ENCODE results near the gene OPCML.

OPCML gene

DNA sequence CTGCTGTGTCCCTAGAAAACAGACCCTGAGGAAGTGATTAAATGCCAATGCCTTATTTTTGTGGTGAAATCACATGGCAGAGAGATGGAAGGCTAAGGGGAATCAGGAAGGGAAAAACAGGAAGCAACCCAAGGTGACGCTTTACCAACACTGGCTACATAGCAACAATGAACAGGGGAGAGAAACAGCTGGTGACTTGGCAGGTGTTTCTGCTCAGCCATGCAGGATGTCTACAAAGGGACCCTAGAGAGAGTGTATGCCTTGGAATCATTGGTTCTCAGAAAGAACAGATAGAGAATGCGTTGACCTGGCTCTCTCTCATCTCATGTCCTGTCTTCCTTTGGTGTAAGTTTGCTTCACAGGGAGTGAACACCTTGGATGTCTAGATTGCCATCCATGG, 911.9 kb downstream of the OPCML start:
- Histone ChIP-seq H3K9ac (ENCODE audit: low read depth in 1 of 2, low read length in 2 of 2) (no peak overlapping the region), H3K27me3 (ENCODE audit: control insufficient read depth in 1 of 2, insufficient read depth in 2 of 2, low read length in 2 of 2) (no peaks in the 10 kb centered on the region), H3K4me1 (ENCODE audit: control insufficient read depth in 1 of 2, insufficient read depth in 2 of 2, low read length in 2 of 2) (no peaks in the 10 kb centered on the region), H3K4me3 (ENCODE audit: low read depth in 1 of 2, low read length in 2 of 2) (no peak overlapping the region), H3K9me3 (ENCODE audit: control insufficient read depth in 1 of 2, low read length in 2 of 2) (no peaks in the 10 kb centered on the region), H3K36me3 (ENCODE audit: control insufficient read depth in 1 of 2, insufficient read depth in 2 of 2, low read length in 2 of 2) (no peaks in the 10 kb centered on the region), H3K27ac (ENCODE audit: low read depth, low read length) (no peak overlapping the region)

DNA sequence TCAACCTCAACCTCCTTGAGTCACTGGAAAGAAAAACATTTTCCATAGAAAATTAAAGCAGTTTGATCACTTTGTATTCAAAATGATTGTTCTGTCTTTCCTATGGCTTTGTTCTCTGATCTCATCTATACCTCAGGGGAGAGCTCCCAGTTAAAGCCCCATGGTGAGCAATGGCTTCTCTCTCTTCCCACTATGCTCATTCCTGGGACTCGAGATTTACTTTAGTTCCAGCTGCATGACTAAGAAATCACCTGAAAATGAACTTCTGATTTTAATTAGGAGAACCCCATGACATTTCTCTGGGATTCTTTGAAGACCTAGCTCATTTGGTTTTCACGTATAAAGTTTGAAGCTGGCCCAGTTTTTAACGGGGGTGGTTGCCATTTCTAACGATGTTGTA, 921.5 kb downstream of the OPCML start:
- Histone ChIP-seq H3K9me3 (ENCODE audit: control insufficient read depth in 1 of 2, low read length in 2 of 2) (no peaks in the 10 kb centered on the region), H3K27ac (ENCODE audit: low read depth, low read length) (no peak overlapping the region), H3K4me1 (ENCODE audit: control insufficient read depth in 1 of 2, insufficient read depth in 2 of 2, low read length in 2 of 2) (no peaks in the 10 kb centered on the region), H3K36me3 (ENCODE audit: control insufficient read depth in 1 of 2, insufficient read depth in 2 of 2, low read length in 2 of 2) (no peaks in the 10 kb centered on the region), H3K4me3 (ENCODE audit: low read depth in 1 of 2, low read length in 2 of 2) (no peak overlapping the region), H3K9ac (ENCODE audit: low read depth in 1 of 2, low read length in 2 of 2) (no peak overlapping the region), H3K27me3 (ENCODE audit: control insufficient read depth in 1 of 2, insufficient read depth in 2 of 2, low read length in 2 of 2) (no peaks in the 10 kb centered on the region)

DNA sequence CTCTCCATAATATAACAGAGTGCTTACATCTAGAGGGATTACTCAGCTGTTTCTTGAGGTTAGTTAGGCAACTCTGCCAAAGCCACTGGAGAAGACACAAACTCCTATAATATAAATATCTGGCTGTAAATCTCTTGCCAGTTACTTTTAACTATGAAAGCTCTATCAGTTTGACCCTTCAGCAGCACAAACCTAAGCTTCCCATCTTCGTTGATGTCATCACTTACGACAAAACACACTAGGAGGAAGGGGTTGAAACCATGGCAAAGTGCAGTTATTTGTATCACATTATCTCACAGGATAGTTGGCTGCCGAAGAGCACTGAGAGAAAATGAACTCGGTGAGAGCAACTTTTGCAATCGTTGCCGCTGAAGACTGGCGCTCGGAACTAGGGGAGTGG, 922.1 kb downstream of the OPCML start:
- H3K9ac ChIP-seq (ENCODE audit: low read depth in 1 of 2, low read length in 2 of 2): no peak overlapping the region
- no peaks in the 10 kb centered on the region for H3K4me1 ChIP-seq (ENCODE audit: control insufficient read depth in 1 of 2, insufficient read depth in 2 of 2, low read length in 2 of 2)
- no peak overlapping the region for H3K4me3 ChIP-seq (ENCODE audit: low read depth in 1 of 2, low read length in 2 of 2)
- H3K27me3 ChIP-seq (ENCODE audit: control insufficient read depth in 1 of 2, insufficient read depth in 2 of 2, low read length in 2 of 2): no peaks in the 10 kb centered on the region
- H3K27ac ChIP-seq (ENCODE audit: low read depth, low read length): no peak overlapping the region
- no peaks in the 10 kb centered on the region for H3K36me3 ChIP-seq (ENCODE audit: control insufficient read depth in 1 of 2, insufficient read depth in 2 of 2, low read length in 2 of 2)
- H3K9me3 ChIP-seq (ENCODE audit: control insufficient read depth in 1 of 2, low read length in 2 of 2): no peaks in the 10 kb centered on the region

DNA sequence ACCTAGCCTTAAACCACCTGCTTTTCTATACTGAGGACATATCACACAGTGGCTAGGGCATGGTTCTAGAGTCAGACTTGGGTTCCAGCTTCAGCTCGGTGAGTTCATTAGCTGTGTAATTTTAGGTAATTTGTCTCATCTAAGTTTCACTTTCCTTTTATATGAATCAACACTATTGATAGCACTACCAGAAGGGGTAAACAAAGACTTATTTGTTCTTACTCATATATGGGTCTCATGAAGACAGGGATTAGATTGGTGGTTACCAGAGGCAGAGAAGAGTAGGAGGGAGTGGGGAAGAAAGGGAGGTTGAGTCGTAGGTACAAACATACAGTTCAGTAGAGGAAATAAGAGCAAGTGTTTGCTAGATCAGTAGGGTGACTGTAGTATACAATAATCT, 924.7 kb downstream of the OPCML start:
- Histone ChIP-seq H3K27ac (ENCODE audit: low read depth, low read length) (no peak overlapping the region), H3K4me1 (ENCODE audit: control insufficient read depth in 1 of 2, insufficient read depth in 2 of 2, low read length in 2 of 2) (no peaks in the 10 kb centered on the region), H3K36me3 (ENCODE audit: control insufficient read depth in 1 of 2, insufficient read depth in 2 of 2, low read length in 2 of 2) (no peaks in the 10 kb centered on the region), H3K27me3 (ENCODE audit: control insufficient read depth in 1 of 2, insufficient read depth in 2 of 2, low read length in 2 of 2) (no peaks in the 10 kb centered on the region), H3K9ac (ENCODE audit: low read depth in 1 of 2, low read length in 2 of 2) (no peak overlapping the region), H3K4me3 (ENCODE audit: low read depth in 1 of 2, low read length in 2 of 2) (no peak overlapping the region), H3K9me3 (ENCODE audit: control insufficient read depth in 1 of 2, low read length in 2 of 2) (no peaks in the 10 kb centered on the region)

DNA sequence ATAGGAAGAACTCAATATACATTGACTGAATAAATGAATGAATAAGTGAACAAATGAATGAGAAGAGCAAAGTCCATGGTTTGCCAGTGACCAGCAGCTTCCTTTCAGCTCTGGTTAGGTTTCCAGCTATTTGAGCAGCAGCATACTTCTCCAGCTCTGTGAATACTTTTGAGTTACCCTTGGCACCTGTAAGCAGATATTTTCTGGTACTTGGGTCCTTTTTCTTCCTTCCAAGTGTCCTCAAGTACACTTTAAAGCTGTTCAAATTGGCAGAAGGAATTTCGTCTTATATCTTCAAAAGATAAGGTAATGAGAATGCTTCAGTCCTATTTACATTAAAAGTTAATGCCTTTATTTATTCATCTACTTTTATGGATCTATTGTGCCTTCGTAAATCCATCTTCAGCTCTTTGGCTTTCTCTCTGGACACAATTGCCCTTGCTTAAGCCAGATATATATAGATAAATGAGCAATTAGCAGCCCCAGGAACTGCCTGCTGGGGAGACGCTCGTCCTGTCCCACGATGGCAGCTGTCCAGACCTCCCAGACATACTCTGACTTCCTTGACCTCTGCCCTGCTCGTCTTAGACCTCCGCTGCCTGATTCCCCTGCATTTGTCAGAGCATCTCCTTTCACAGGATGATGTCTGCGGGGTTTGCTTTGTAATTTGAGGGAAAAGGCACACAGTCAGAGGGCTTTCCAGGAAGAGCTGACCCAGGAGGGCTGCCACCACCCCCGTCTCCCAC, 926.3 kb downstream of the OPCML start:
- no peaks in the 10 kb centered on the region for H3K36me3 ChIP-seq (ENCODE audit: control insufficient read depth in 1 of 2, insufficient read depth in 2 of 2, low read length in 2 of 2)
- no peak overlapping the region for H3K9ac ChIP-seq (ENCODE audit: low read depth in 1 of 2, low read length in 2 of 2)
- H3K27ac ChIP-seq (ENCODE audit: low read depth, low read length): no peak overlapping the region
- no peak overlapping the region for H3K4me3 ChIP-seq (ENCODE audit: low read depth in 1 of 2, low read length in 2 of 2)
- no peaks in the 10 kb centered on the region for H3K27me3 ChIP-seq (ENCODE audit: control insufficient read depth in 1 of 2, insufficient read depth in 2 of 2, low read length in 2 of 2)
- no peaks in the 10 kb centered on the region for H3K9me3 ChIP-seq (ENCODE audit: control insufficient read depth in 1 of 2, low read length in 2 of 2)
- no peaks in the 10 kb centered on the region for H3K4me1 ChIP-seq (ENCODE audit: control insufficient read depth in 1 of 2, insufficient read depth in 2 of 2, low read length in 2 of 2)

DNA sequence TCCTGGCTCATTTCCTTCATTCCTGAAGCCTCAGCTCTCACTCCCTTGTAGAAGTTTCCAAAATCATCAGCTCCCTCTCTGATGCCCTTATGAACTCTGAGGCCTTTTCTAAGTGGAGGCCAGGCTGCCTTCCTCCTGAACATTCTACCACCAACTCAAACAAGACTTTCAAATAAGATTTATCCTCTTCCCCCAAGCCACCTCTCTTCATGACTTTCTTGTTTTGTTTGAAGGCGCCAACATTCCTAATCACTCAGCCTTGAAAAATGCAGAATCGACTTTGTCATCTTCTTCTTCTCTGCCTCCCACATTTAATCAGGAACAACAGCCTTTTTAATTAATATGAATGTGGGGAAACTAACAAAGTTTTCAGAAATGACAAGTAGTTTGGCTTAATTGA, 927.9 kb downstream of the OPCML start:
- Histone ChIP-seq H3K9me3 (ENCODE audit: control insufficient read depth in 1 of 2, low read length in 2 of 2) (no peaks in the 10 kb centered on the region), H3K27me3 (ENCODE audit: control insufficient read depth in 1 of 2, insufficient read depth in 2 of 2, low read length in 2 of 2) (no peaks in the 10 kb centered on the region), H3K27ac (ENCODE audit: low read depth, low read length) (no peak overlapping the region), H3K9ac (ENCODE audit: low read depth in 1 of 2, low read length in 2 of 2) (no peak overlapping the region), H3K4me3 (ENCODE audit: low read depth in 1 of 2, low read length in 2 of 2) (no peak overlapping the region), H3K36me3 (ENCODE audit: control insufficient read depth in 1 of 2, insufficient read depth in 2 of 2, low read length in 2 of 2) (no peaks in the 10 kb centered on the region), H3K4me1 (ENCODE audit: control insufficient read depth in 1 of 2, insufficient read depth in 2 of 2, low read length in 2 of 2) (no peaks in the 10 kb centered on the region)

DNA sequence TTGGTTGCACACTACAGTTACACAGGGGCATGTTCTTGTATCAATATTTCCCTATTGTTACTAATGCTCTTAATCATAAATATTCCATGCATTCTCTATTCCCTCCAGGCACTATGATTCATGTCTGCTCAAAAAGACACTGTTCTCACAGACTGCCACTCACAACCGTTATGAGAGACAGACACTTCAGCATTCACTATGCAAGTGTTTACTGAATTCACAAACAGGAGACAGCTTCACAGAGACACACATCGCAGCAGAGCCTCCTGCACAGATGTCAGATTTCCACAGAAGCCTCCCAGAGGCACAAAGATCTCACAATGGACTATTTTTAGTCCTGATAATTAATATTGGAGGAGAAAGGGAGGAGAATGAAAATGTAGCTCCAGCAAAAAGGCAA, 930.4 kb downstream of the OPCML start:
- Histone ChIP-seq H3K27ac (ENCODE audit: low read depth, low read length) (no peak overlapping the region), H3K9me3 (ENCODE audit: control insufficient read depth in 1 of 2, low read length in 2 of 2) (no peaks in the 10 kb centered on the region), H3K9ac (ENCODE audit: low read depth in 1 of 2, low read length in 2 of 2) (no peak overlapping the region), H3K4me3 (ENCODE audit: low read depth in 1 of 2, low read length in 2 of 2) (no peak overlapping the region), H3K36me3 (ENCODE audit: control insufficient read depth in 1 of 2, insufficient read depth in 2 of 2, low read length in 2 of 2) (no peaks in the 10 kb centered on the region), H3K4me1 (ENCODE audit: control insufficient read depth in 1 of 2, insufficient read depth in 2 of 2, low read length in 2 of 2) (no peaks in the 10 kb centered on the region), H3K27me3 (ENCODE audit: control insufficient read depth in 1 of 2, insufficient read depth in 2 of 2, low read length in 2 of 2) (no peaks in the 10 kb centered on the region)

DNA sequence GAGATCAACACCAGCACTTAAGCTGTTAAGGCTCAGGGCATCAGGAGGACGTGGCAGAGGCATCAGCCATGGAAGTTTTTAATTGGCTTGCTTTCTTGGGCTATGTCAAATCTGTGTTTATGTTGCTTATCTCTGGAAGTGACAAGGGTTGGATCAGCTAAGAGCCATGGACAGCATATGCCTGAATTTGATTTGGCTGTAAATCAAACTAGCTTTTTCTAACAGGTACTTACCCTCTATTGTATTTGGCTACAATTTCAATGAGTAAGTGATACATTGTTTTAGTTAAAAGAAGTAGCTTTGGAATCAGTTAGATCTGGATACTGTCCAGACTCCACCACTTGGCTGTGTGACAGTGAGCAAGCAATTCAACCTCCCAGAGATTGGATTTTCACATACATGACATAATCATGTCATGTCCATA, 936.6 kb downstream of the OPCML start:
- Histone ChIP-seq H3K27ac (ENCODE audit: low read depth, low read length) (no peak overlapping the region), H3K9me3 (ENCODE audit: control insufficient read depth in 1 of 2, low read length in 2 of 2) (no peaks in the 10 kb centered on the region), H3K4me3 (ENCODE audit: low read depth in 1 of 2, low read length in 2 of 2) (no peak overlapping the region), H3K27me3 (ENCODE audit: control insufficient read depth in 1 of 2, insufficient read depth in 2 of 2, low read length in 2 of 2) (no peaks in the 10 kb centered on the region), H3K4me1 (ENCODE audit: control insufficient read depth in 1 of 2, insufficient read depth in 2 of 2, low read length in 2 of 2) (no peaks in the 10 kb centered on the region), H3K36me3 (ENCODE audit: control insufficient read depth in 1 of 2, insufficient read depth in 2 of 2, low read length in 2 of 2) (no peaks in the 10 kb centered on the region), H3K9ac (ENCODE audit: low read depth in 1 of 2, low read length in 2 of 2) (no peak overlapping the region)

DNA sequence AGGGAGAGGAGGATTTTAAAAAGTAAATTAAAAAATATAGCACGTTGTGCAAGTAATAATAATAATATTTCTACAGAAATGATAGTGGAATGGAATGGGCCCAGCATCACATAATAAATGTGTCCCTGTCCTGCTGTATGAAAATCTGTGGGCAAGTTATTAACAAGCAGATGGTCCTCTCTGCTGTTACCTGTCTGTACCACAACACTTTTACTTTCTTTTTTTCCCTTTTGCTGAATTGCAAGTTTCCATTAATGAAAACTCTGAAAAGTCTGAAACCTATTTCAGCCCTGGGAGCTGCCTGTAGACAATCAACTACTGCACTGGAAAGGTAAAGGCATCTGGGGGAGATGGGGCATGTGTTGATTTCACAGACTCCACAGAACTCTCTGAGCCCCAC, 937.1 kb downstream of the OPCML start:
- Histone ChIP-seq H3K4me1 (ENCODE audit: control insufficient read depth in 1 of 2, insufficient read depth in 2 of 2, low read length in 2 of 2) (no peaks in the 10 kb centered on the region), H3K9me3 (ENCODE audit: control insufficient read depth in 1 of 2, low read length in 2 of 2) (no peaks in the 10 kb centered on the region), H3K27ac (ENCODE audit: low read depth, low read length) (no peak overlapping the region), H3K9ac (ENCODE audit: low read depth in 1 of 2, low read length in 2 of 2) (no peak overlapping the region), H3K4me3 (ENCODE audit: low read depth in 1 of 2, low read length in 2 of 2) (no peak overlapping the region), H3K36me3 (ENCODE audit: control insufficient read depth in 1 of 2, insufficient read depth in 2 of 2, low read length in 2 of 2) (no peaks in the 10 kb centered on the region), H3K27me3 (ENCODE audit: control insufficient read depth in 1 of 2, insufficient read depth in 2 of 2, low read length in 2 of 2) (no peaks in the 10 kb centered on the region)

DNA sequence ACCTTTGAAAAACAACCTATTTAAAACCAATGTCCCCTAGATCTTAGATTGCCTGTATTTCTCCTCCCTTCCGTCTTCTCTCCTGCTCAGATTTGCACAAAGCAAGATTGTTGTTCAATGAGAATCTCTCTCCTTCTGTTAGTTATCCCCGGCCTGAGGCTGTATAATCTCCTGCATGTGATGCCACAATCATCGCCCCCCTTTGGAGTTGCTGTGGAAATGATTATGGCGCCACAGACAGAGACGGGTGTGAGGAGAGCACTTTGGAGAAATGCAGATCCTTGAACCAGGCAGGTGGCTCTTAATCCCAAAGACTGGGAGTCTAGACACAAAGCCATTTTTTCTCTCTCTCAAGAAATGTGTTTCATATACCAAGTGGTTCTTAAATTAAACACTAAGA, 941.3 kb downstream of the OPCML start:
- Histone ChIP-seq H3K27me3 (ENCODE audit: control insufficient read depth in 1 of 2, insufficient read depth in 2 of 2, low read length in 2 of 2) (no peaks in the 10 kb centered on the region), H3K27ac (ENCODE audit: low read depth, low read length) (no peak overlapping the region), H3K9me3 (ENCODE audit: control insufficient read depth in 1 of 2, low read length in 2 of 2) (no peaks in the 10 kb centered on the region), H3K9ac (ENCODE audit: low read depth in 1 of 2, low read length in 2 of 2) (no peak overlapping the region), H3K4me1 (ENCODE audit: control insufficient read depth in 1 of 2, insufficient read depth in 2 of 2, low read length in 2 of 2) (no peaks in the 10 kb centered on the region), H3K4me3 (ENCODE audit: low read depth in 1 of 2, low read length in 2 of 2) (no peak overlapping the region), H3K36me3 (ENCODE audit: control insufficient read depth in 1 of 2, insufficient read depth in 2 of 2, low read length in 2 of 2) (no peaks in the 10 kb centered on the region)

DNA sequence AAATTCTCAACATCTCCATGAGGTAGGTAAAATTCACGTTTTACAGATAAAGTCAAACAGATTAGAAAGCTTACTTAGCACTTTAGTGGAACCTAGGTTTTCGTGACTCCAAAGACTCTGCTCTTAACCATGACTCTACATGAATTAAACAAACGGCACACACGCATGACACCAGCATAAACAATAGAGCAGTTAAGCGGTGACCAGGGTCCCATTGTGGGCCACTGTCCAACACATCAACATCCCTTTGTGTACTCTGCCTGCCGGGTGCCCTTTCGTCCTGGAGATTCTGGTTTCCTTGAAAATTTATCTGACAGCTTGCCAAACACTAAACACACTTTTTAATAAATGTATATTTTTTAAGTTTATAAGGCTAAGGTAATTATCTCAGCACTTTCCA, 941.7 kb downstream of the OPCML start:
- Histone ChIP-seq H3K27me3 (ENCODE audit: control insufficient read depth in 1 of 2, insufficient read depth in 2 of 2, low read length in 2 of 2) (no peaks in the 10 kb centered on the region), H3K4me3 (ENCODE audit: low read depth in 1 of 2, low read length in 2 of 2) (no peak overlapping the region), H3K9ac (ENCODE audit: low read depth in 1 of 2, low read length in 2 of 2) (no peak overlapping the region)

More for the DNA sequence above, 941.7 kb downstream of the OPCML start:
- Histone ChIP-seq H3K27ac (ENCODE audit: low read depth, low read length) (no peak overlapping the region), H3K4me1 (ENCODE audit: control insufficient read depth in 1 of 2, insufficient read depth in 2 of 2, low read length in 2 of 2) (no peaks in the 10 kb centered on the region), H3K36me3 (ENCODE audit: control insufficient read depth in 1 of 2, insufficient read depth in 2 of 2, low read length in 2 of 2) (no peaks in the 10 kb centered on the region), H3K9me3 (ENCODE audit: control insufficient read depth in 1 of 2, low read length in 2 of 2) (no peaks in the 10 kb centered on the region)
